NCI-H748 (cell line): Measurements from ENCODE around the gene VEZT.
"Not testable (repeated sequence)": the region's sequence is repeated elsewhere in the genome, so short reads cannot be mapped to it uniquely, and the experiment has no call there.

Experiments
- DNase-seq: peaks from one replicate; lab custom pipeline; 2025; ENCODE audit not compliant: unreplicated experiment; lab: John Stamatoyannopoulos, UW

Gene VEZT

GRCh38 chr12:95253386-95253785, 35.8 kb downstream of the VEZT start:
- peak; percentile 19 for DNase-seq

- DNase-seq: no peak
Observed at GRCh38 chr12:95257541-95257940, 39.9 kb downstream of the VEZT start.

- DNase-seq: no peak
Observed at GRCh38 chr12:95258151-95258550, 40.5 kb downstream of the VEZT start.

GRCh38 chr12:95258803-95259202, 41.2 kb downstream of the VEZT start:
- no peak for DNase-seq

GRCh38 chr12:95259368-95259767, 41.8 kb downstream of the VEZT start:
- no peak for DNase-seq

DNA sequence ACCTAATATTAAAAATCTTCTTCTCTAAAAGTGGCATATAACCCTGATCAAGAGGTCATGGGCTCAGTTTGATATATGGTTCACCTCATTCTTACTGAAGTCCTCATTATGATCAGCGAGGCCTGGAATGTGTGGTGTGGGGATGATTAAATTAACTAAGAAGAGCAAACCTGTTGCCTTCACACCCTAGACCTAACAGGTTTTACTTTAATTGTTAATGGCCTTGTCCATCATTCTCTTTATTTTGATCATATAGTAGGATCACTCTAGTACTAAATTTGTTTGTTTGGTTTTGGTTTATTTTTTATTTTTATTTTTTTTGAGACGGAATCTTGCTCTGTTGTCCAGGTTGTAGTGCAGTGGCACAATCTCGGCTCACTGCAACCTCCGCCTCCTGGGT, 43.5 kb downstream of the VEZT start:
- DNase-seq: no peak

DNA sequence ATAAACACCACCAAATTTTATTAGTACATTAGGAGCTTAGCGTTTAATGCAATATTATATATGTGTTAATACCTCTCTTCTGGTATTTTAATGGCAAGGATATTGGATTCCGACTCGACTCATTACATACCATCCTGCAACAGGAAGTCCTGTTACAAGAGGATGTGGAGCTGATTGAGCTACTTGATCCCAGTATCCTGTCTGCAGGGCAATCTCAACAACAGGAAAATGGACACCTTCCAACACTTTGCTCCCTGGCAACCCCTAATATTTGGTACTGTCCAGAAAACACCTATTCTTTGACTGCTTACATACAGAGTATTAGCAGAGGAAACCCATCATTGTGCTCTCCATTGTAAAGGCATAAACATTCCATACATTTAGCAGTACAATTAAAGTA, 45.2 kb downstream of the VEZT start:
- no peak for DNase-seq

DNA sequence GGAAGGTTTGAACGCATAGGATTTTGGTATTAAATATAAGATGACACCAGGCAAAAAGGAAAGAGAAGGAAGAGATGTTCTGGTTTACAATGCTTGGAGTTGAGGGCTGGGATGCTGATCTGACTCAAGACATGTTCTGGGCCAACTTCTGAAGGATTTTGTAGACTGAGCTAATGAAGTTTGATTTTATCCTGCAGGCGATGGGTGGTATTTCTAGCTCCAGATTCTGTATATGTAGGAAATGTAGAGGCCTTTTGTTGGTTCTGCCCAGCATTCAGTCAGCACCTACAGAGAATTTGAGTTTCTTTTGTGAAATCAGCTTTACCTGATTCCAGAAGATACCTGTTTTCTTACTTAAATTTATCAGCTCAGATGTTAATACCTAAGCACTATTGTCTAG, 48.2 kb downstream of the VEZT start:
- no peak for DNase-seq

GRCh38 chr12:95266254-95266653, 48.6 kb downstream of the VEZT start:
- DNase-seq: no peak

GRCh38 chr12:95269892-95270291, 52.3 kb downstream of the VEZT start:
- DNase-seq: no peak

DNA sequence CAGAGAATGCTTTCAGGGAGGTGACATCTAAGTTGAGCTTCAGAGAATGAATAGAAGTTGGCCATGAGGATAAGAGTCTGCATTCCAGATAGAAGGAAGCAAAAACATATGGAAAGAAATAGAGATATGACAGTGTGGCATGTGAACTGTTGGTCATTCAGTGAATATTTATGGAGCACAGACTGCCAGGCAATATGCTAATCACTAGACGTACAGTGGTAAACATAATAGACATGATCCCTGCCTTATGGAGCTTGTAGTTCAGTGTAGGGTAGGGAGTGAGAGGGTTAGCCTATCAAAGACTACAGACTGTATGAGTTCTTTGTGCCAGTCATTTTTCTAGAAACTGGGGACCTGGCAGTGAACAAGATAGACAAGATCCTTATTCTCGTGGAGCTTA, 53.9 kb downstream of the VEZT start:
- no peak for DNase-seq

- DNase-seq: no peak
Observed at GRCh38 chr12:95277139-95277538, 59.5 kb downstream of the VEZT start.

DNA sequence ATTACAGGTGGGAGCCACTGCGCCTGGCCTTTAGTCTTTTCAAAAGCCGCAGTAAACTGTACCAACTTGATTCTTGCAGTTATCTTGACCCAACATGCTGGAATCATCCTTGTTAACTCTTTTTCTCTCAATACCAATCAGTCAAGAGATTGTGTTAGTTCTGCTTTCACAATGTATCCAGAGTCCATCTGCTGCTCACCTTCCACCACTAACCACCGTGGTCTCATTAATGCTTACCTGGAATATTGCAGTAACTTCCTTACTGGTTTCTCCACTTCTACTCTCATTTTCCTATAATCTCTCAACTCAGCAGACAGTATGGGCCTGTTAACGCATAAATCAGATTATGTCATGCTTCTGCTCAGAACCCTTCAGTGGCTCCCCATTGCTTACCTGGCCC, 62.2 kb downstream of the VEZT start:
- DNase-seq: no peak

GRCh38 chr12:95282266-95282665, 64.7 kb downstream of the VEZT start:
- no peak for DNase-seq

- DNase-seq: no peak
Observed at GRCh38 chr12:95283371-95283770, 65.8 kb downstream of the VEZT start.

DNA sequence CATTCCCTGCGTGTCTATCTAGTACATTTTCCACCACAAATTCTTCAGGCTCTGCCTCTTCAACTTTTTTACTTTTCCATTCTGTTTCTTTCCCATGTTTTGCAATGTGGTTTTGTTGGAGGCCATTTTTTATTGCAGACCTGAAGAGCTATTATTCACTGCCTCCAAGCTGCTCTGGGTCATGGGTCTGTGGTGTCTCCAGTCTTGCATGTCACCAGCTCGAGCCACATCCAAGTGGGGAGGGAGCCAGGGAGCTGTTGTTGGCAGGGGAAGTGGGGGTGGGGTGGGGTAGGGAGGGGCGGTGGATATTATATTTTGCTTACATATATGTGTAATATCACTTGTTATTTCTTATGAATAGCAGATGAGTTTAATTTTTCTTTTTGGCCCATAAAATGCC, 69.1 kb downstream of the VEZT start:
- DNase-seq: no peak

DNA sequence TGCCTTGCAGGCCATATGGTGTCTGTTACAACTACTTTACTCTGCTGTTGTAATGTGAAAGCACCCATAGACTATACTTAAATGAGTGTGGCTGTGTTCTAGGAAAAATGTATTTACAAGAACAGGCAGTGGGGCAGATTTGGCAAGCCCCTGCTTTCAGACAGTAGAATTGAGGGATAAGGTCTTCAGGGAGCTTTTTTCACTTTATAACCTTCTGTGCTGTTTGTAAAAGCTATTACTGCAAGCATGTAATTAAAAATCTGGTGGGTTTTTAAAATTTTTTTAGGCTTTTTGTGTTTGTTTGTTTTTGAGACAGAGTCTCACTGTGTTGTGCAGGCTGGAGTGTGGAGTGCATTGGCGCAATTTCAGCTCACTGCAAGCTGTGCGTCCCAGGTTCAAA, 73.9 kb downstream of the VEZT start:
- DNase-seq: no peak

- DNase-seq: no peak
Observed at GRCh38 chr12:95298916-95299315, 81.3 kb downstream of the VEZT start.

DNA sequence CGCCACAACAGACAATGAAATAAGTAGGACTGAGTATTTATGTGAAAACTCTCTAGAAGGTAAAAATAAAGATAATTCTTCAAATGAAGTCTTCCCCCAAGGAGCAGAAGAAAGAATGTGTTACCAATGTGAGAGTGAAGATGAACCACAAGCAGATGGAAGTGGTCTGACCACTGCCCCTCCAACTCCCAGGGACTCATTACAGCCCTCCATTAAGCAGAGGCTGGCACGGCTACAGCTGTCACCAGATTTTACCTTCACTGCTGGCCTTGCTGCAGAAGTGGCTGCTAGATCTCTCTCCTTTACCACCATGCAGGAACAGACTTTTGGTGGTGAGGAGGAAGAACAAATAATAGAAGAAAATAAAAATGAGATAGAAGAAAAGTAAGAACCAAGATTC, 82.7 kb downstream of the VEZT start:
- DNase-seq: no peak

GRCh38 chr12:95303476-95303875, 85.9 kb downstream of the VEZT start:
- DNase-seq: no peak

DNA sequence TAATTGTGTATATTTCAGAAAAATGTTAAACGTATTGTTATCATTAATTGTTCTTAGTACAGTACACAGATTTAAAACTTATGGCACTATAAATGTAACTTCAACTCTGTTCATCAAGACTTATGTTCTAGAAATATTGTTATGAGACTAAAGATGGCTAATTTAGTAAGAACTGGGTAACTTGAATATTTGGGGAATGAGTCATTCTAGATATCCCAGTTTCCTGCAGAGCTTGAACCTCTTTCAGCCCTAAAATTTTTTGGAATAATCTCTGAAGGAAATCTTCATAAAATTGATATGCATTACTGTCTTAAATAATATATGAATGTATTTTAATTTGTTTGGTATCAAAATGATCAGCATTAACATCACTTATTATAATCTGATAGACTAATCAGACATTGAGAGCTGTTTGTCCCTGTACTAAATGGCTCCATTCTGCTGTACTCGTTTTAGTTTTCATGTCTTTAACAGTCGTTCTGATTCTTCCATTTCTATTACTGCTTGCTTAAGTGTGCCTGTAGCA, 87.1 kb downstream of the VEZT start:
- DNase-seq: no peak

- no peak for DNase-seq
Observed at GRCh38 chr12:95312656-95313055, 95.0 kb downstream of the VEZT start.

DNA sequence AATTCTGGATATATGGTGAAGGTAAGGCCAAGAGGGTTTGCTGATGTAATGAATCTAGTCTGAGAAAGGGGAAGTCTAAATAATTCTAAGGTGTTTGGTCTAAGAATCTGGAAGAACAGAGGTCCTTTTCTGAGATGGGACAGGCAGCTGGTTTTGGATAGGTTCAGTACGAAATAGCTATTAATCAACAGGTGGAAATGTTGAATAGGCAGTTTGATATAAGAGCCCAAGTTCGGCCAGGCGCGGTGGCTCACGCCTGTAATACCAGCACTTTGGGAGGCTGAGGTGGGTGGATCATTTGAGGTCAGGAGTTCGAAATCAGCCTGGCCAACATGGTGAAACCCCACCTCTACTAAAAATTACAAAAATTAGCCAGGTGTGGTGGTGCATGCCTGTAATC, 97.1 kb downstream of the VEZT start:
- not testable (repeated sequence) for DNase-seq

- DNase-seq: no peak
Observed at GRCh38 chr12:95316798-95317197, 99.2 kb downstream of the VEZT start.
